Measurements from ENCODE around the gene PLCD1. TPM values are rescaled to one million over a fixed set of nuclear protein-coding genes. Genes with fewer than 3 reads are reported as not detected.
A peak's percentile ranks its signal among the peaks of the same experiment; 100 is the strongest.

PLCD1 gene
- total and polyA plus RNA-seq, 7 experiments from 2014 or later, result 13.1 to 44.0 (median 38.6) TPM

DNA sequence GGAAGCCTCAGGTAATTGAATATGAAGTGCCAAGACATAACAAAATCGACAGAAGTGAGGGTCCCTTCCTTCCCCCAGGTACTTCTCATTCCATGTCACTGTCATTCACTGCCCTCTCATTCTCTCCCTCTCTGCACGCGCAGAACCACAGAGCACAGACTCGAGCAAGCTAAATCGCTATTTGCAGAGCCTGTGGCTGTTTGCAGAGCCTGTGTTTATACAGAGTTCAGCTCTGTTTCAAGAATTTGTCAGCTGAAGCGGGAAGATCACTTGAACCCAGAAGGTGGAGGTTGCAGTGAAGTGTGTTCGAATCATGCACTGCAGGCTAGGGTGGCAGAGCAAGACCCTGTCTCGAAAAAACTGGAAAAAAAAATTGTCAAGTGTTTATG lies 36.4 kb downstream of the PLCD1 start:
- ATAC-seq (no peak), DNase-seq (no peak)
- intact Hi-C loops (cut with micrococcal nuclease), result no loop called here
- H3K27me3 Mint-ChIP-seq, result no peaks in the 10 kb centered on the region
- Histone ChIP-seq H3K27me3 (ENCODE audit: control insufficient read depth in 2 of 2, insufficient read depth in 2 of 2, low read length in 2 of 2) (no peaks in the 10 kb centered on the region), H3K36me3 (ENCODE audit: control insufficient read depth in 2 of 3, insufficient read depth in 3 of 3, low read length in 3 of 3) (peaks cover 0 to 4% (median 0%) of the 10 kb centered on the region in 3 experiments), H3K27ac (ENCODE audit: low read depth, low read length) (peak overlapping the region; percentile 87), H3K9me3 (ENCODE audit: control insufficient read depth in 2 of 3, low read length in 3 of 3) (no peaks in the 10 kb centered on the region), H3K4me3 (ENCODE audit: low read length) (no peak overlapping the region), H3K4me1 (ENCODE audit: control insufficient read depth in 2 of 2, insufficient read depth in 2 of 2, low read length in 2 of 2) (peaks cover 40 to 42% of the 10 kb centered on the region in 2 donors)
- ChIA-PET POLR2A (interaction anchor here (0.6 to 1.8 kb wide), 3 partner anchors 45 to 245 kb away, joined by 3 to 4 read pairs (median 3); partner anchors contain the start of gene ACAA1), CTCF (interaction anchor here (1.6 kb wide), 1 partner anchor 46 kb away, joined by 3 read pairs; the partner anchor contains the start of gene DLEC1)
- H3K27ac Mint-ChIP-seq, result peak overlapping the region; percentile 92 to 97 (median 96)
- H3K36me3 Mint-ChIP-seq, result peaks cover 7 to 25% (median 7%) of the 10 kb centered on the region in 5 donors
- peaks cover 34 to 57% (median 48%) of the 10 kb centered on the region in 7 donors for H3K4me1 Mint-ChIP-seq
- H3K4me3 Mint-ChIP-seq, result peak overlapping the region; percentile 82 to 98 (median 96)
- H3K9me3 Mint-ChIP-seq, result no peaks in the 10 kb centered on the region

DNA sequence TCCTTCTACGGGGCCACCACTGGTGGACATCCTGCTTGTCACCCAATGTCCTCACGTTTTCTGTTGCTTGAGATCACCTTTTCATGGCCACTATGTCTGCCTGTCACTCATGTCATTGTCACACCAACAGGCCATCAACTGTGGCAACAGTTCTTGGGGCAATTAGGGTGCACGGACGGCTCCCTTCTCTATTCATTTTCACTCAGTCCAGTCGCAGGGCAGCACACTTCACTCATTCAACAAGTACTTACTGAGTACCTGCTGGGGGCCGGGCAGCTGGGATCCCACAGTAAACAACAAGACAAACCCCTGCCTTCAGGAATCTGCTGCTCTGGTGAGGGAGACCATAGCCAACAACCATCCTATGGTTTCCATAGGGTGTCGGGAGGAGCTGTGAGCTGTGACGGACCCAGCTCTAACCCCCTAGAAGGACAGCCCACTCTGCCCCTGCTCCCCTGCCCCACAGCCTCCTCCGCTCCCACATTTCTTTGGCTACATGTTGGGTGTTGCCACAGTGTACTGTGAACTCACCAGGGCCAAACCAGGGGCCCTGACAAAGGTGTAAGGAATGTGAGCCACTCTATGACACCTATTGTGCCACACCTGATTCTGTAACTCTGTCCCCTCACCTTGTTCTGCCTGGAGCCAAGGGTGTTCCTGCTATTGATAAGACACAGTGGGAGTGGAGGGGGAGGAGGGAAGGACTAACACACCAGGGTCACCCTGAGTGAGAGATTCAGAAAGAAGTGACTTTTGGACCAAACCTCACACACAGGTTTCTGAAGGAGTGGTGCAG lies 37.0 kb downstream of the PLCD1 start:
- Histone ChIP-seq H3K27ac (ENCODE audit: low read depth, low read length) (no peak overlapping the region), H3K27me3 (ENCODE audit: control insufficient read depth in 2 of 2, insufficient read depth in 2 of 2, low read length in 2 of 2) (no peaks in the 10 kb centered on the region), H3K4me1 (ENCODE audit: control insufficient read depth in 2 of 2, insufficient read depth in 2 of 2, low read length in 2 of 2) (peaks cover 37 to 38% of the 10 kb centered on the region in 2 donors), H3K36me3 (ENCODE audit: control insufficient read depth in 2 of 3, insufficient read depth in 3 of 3, low read length in 3 of 3) (no peaks in the 10 kb centered on the region), H3K4me3 (ENCODE audit: low read length) (no peak overlapping the region), H3K9me3 (ENCODE audit: control insufficient read depth in 2 of 3, low read length in 3 of 3) (no peaks in the 10 kb centered on the region)
- DNase-seq (no peak), ATAC-seq (no peak)
- ChIA-PET CTCF (interaction anchor here (0.6 to 1.6 kb wide), 3 partner anchors 17 to 134 kb away, joined by 3 read pairs; partner anchors contain the start of gene DLEC1), POLR2A (interaction anchor here (0.6 to 1.8 kb wide), 3 partner anchors 46 to 245 kb away, joined by 3 to 4 read pairs (median 3); partner anchors contain the start of gene ACAA1)
- Mint-ChIP-seq H3K4me3 (peak overlapping the region in 8 of 10 donors; percentile 29 to 98 (median 96)), H3K27me3 (no peaks in the 10 kb centered on the region), H3K4me1 (peaks cover 34 to 55% (median 45%) of the 10 kb centered on the region in 7 donors), H3K36me3 (peaks cover 7 to 24% (median 7%) of the 10 kb centered on the region in 5 donors), H3K27ac (peak overlapping the region in 8 of 9 donors; percentile 94 to 97 (median 96)), H3K9me3 (no peaks in the 10 kb centered on the region)
- intact Hi-C loops (cut with micrococcal nuclease), result no loop called here

DNA sequence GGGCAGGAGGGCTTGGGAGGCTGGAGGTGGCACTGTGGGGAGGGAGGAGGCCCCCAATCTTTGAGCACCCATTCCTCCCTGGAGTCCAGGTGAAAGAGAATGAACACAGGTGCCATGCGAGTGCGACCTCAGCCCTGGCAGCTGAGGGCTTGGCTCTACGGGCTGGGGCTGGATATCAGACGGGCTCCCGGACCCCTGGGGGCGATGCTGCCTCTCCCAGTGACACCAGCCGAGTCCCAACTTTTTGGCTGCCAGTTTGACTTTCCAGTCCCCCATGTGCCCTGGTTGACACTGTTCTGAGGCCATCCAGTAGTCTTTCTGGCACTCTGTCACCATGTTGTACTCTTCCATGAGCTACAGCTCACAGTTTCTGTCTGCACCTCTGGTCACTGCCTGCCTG lies 37.6 kb downstream of the PLCD1 start:
- ATAC-seq, result no peak
- Mint-ChIP-seq H3K9me3 (no peaks in the 10 kb centered on the region), H3K27ac (peak overlapping the region in 3 of 9 donors; percentile 49 to 96 (median 96)), H3K4me1 (peaks cover 32 to 49% (median 39%) of the 10 kb centered on the region in 7 donors), H3K27me3 (no peaks in the 10 kb centered on the region), H3K4me3 (no peak overlapping the region), H3K36me3 (peaks cover 5 to 22% (median 6%) of the 10 kb centered on the region in 5 donors)
- no peak overlapping the region for H3K4me3 ChIP-seq (ENCODE audit: low read length)
- peaks cover 30 to 32% of the 10 kb centered on the region in 2 donors for H3K4me1 ChIP-seq (ENCODE audit: control insufficient read depth in 2 of 2, insufficient read depth in 2 of 2, low read length in 2 of 2)
- no peak for DNase-seq
- ChIA-PET CTCF (interaction anchor here (0.6 to 1.0 kb wide), 2 partner anchors 17 to 133 kb away, joined by 3 read pairs; no protein-coding TSS in a partner anchor), POLR2A (no interaction called here)
- intact Hi-C loops (cut with micrococcal nuclease), result no loop called here
- no peaks in the 10 kb centered on the region for H3K27me3 ChIP-seq (ENCODE audit: control insufficient read depth in 2 of 2, insufficient read depth in 2 of 2, low read length in 2 of 2)
- H3K9me3 ChIP-seq (ENCODE audit: control insufficient read depth in 2 of 3, low read length in 3 of 3), result no peaks in the 10 kb centered on the region
- no peaks in the 10 kb centered on the region for H3K36me3 ChIP-seq (ENCODE audit: control insufficient read depth in 2 of 3, insufficient read depth in 3 of 3, low read length in 3 of 3)
- no peak overlapping the region for H3K27ac ChIP-seq (ENCODE audit: low read depth, low read length)

- no peak for ATAC-seq
- intact Hi-C loops (cut with micrococcal nuclease), result no loop called here
- Histone ChIP-seq H3K36me3 (ENCODE audit: control insufficient read depth in 2 of 3, insufficient read depth in 3 of 3, low read length in 3 of 3) (no peaks in the 10 kb centered on the region), H3K27ac (ENCODE audit: low read depth, low read length) (no peak overlapping the region), H3K4me3 (ENCODE audit: low read length) (no peak overlapping the region), H3K9me3 (ENCODE audit: control insufficient read depth in 2 of 3, low read length in 3 of 3) (no peaks in the 10 kb centered on the region), H3K4me1 (ENCODE audit: control insufficient read depth in 2 of 2, insufficient read depth in 2 of 2, low read length in 2 of 2) (peaks cover 24 to 26% of the 10 kb centered on the region in 2 donors), H3K27me3 (ENCODE audit: control insufficient read depth in 2 of 2, insufficient read depth in 2 of 2, low read length in 2 of 2) (no peaks in the 10 kb centered on the region)
- H3K36me3 Mint-ChIP-seq, result peaks cover 0 to 15% (median 0%) of the 10 kb centered on the region in 5 donors
- ChIA-PET CTCF (no interaction called here), POLR2A (no interaction called here)
- no peaks in the 10 kb centered on the region for H3K9me3 Mint-ChIP-seq
- peaks cover 26 to 42% (median 32%) of the 10 kb centered on the region in 7 donors for H3K4me1 Mint-ChIP-seq
- no peak overlapping the region for H3K4me3 Mint-ChIP-seq
- no peak overlapping the region for H3K27ac Mint-ChIP-seq
- no peak for DNase-seq
- H3K27me3 Mint-ChIP-seq, result no peaks in the 10 kb centered on the region
These were observed 38.3 kb downstream of the PLCD1 start for GRCh38 chr3:37991109-37991508.

DNA sequence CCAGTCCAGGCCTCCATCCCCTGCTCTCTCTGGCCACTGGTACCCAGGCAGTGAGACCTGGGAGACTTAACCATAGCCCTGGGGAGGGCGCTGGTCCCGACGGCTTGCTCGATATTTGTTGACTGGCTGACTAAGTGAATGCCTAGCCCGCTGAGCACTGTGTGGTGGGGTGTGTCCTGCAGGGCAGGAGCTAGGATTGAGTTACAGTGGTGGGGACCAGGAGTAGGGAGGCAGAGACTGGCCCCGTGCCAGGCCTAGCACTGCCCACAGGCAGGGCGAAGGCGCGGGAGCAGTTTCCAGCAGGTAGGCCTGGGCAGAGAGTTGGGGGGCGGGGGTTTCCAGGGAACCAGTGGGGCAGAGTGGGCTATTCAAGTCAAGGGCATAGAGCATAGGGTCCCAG lies 38.9 kb downstream of the PLCD1 start, which contains the start of gene VILL:
VILL (plus strand) TSS at position 260 of the 400 bp plus-strand sequence. CDS start 2,887 bp downstream, outside the sequence.
- Histone ChIP-seq H3K9me3 (ENCODE audit: control insufficient read depth in 2 of 3, low read length in 3 of 3) (no peaks in the 10 kb centered on the region), H3K4me3 (ENCODE audit: low read length) (no peak within 1 kb of the TSS), H3K4me1 (ENCODE audit: control insufficient read depth in 2 of 2, insufficient read depth in 2 of 2, low read length in 2 of 2) (peaks cover 18 to 21% of the 10 kb centered on the region in 2 donors), H3K36me3 (ENCODE audit: control insufficient read depth in 2 of 3, insufficient read depth in 3 of 3, low read length in 3 of 3) (no peaks in the 10 kb centered on the region), H3K27ac (ENCODE audit: low read depth, low read length) (no peak within 1 kb of the TSS), H3K27me3 (ENCODE audit: control insufficient read depth in 2 of 2, insufficient read depth in 2 of 2, low read length in 2 of 2) (no peaks in the 10 kb centered on the region)
- ChIA-PET POLR2A (no interaction called here), CTCF (interaction anchor here (1.1 kb wide), 1 partner anchor 16 kb away, joined by 3 read pairs; no protein-coding TSS in a partner anchor)
- H3K4me3 Mint-ChIP-seq, result no peak within 1 kb of the TSS
- H3K36me3 Mint-ChIP-seq, result peaks cover 0 to 9% (median 0%) of the 10 kb centered on the region in 5 donors
- H3K4me1 Mint-ChIP-seq, result peaks cover 20 to 36% (median 26%) of the 10 kb centered on the region in 7 donors
- DNase-seq (no peak), ATAC-seq (no peak)
- peak within 1 kb of the TSS in 2 of 9 donors; percentile 25 to 66 for H3K27ac Mint-ChIP-seq
- no peaks in the 10 kb centered on the region for H3K9me3 Mint-ChIP-seq
- intact Hi-C loops (cut with micrococcal nuclease), result no loop called here
- no peaks in the 10 kb centered on the region for H3K27me3 Mint-ChIP-seq

DNA sequence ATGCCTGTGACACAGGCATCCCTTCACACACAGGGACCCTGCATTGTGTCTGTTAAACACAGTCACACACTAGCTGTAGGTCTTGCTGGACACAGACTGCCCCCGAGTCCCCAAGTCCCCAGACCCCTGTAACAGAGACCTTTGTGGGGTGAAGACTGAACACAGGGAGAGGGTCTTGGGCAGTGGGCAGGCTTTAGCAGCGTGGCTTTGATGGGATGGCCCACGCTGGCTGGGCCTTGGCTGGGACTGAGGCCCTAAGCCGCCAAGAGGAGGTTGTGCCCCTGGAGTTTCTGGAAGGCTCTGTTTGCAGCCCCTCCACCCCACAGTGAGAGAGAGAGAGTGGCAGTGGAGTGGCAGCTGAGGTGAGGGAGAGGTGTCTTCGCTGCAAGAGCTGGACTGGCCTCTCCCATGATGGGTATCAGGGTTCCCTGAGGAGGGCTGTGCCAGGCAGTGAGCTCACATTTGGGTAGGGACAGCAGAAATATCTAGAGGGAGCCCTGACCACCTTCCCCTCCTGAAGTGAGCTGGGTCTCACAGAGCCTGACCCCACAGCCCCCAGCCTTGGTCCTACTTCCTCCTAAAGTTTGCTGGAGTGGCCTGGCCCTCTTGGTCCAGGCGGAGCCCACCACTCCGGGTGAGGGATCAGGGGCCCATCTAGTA lies 39.5 kb downstream of the PLCD1 start:
- peaks cover 14 to 30% (median 21%) of the 10 kb centered on the region in 7 donors for H3K4me1 Mint-ChIP-seq
- no peak overlapping the region for H3K27ac ChIP-seq (ENCODE audit: low read depth, low read length)
- no peak overlapping the region for H3K4me3 ChIP-seq (ENCODE audit: low read length)
- peaks cover 12 to 15% of the 10 kb centered on the region in 2 donors for H3K4me1 ChIP-seq (ENCODE audit: control insufficient read depth in 2 of 2, insufficient read depth in 2 of 2, low read length in 2 of 2)
- H3K9me3 Mint-ChIP-seq, result no peaks in the 10 kb centered on the region
- no peaks in the 10 kb centered on the region for H3K27me3 Mint-ChIP-seq
- ATAC-seq (no peak), DNase-seq (no peak)
- no peaks in the 10 kb centered on the region for H3K27me3 ChIP-seq (ENCODE audit: control insufficient read depth in 2 of 2, insufficient read depth in 2 of 2, low read length in 2 of 2)
- H3K4me3 Mint-ChIP-seq, result no peak overlapping the region
- H3K36me3 ChIP-seq (ENCODE audit: control insufficient read depth in 2 of 3, insufficient read depth in 3 of 3, low read length in 3 of 3), result no peaks in the 10 kb centered on the region
- intact Hi-C loops (cut with micrococcal nuclease), result no loop called here
- H3K36me3 Mint-ChIP-seq, result peaks cover 0 to 5% (median 0%) of the 10 kb centered on the region in 5 donors
- no peaks in the 10 kb centered on the region for H3K9me3 ChIP-seq (ENCODE audit: control insufficient read depth in 2 of 3, low read length in 3 of 3)
- POLR2A ChIA-PET, result no interaction called here
- H3K27ac Mint-ChIP-seq, result peak overlapping the region in 2 of 9 donors; percentile 25 to 66
- CTCF ChIA-PET, result interaction anchor here (1.1 kb wide), 1 partner anchor 15 kb away, joined by 3 read pairs; no protein-coding TSS in a partner anchor

Data from naive thymus-derived CD4-positive, alpha-beta T cell (primary cell).